Upper lobe of left lung (tissue), 6 donors: ENCODE results near the gene PLXNA4. TPM values are rescaled to one million over a fixed set of nuclear protein-coding genes. Genes with fewer than 3 reads are reported as not detected.

ENCODE experiments used
- ATAC-seq, 2 donors: fragments of 200-7000 bp; cut with Tn5 transposase; one replicate each; pipeline ENCODE4 v1.9.1; 2022; ENCODE audit warnings: mild to moderate bottlenecking in 2 of 2, moderate library complexity in 2 of 2; ENCODE audit not compliant: low FRiP score in 2 of 2
- DNase-seq, 2 donors: peaks; one replicate each; pipeline ENCODE4 v3.0.0-alpha.2; 2019 to 2020
- H3K27ac ChIP-seq, 4 donors: fragments of 200-600 bp; sonication (generic); one replicate each; pipeline ENCODE4 v1.5.1; 2016 to 2019
- H3K27me3 ChIP-seq, 4 donors: fragments of 200-600 bp; sonication (generic); one replicate each; pipeline ENCODE4 v1.5.1; 2017 to 2019
- H3K36me3 ChIP-seq, 4 donors: fragments of 200-600 bp; sonication (generic); one replicate each; pipeline ENCODE4 v1.5.1; 2016 to 2019
- H3K4me1 ChIP-seq, 4 donors: fragments of 200-600 bp; sonication (generic); one replicate each; pipeline ENCODE4 v1.5.1; 2018 to 2019
- H3K4me3 ChIP-seq, 4 donors: fragments of 200-600 bp; sonication (generic); one replicate each; pipeline ENCODE4 v1.5.1; 2017 to 2019; ENCODE audit warnings: mild to moderate bottlenecking in 2 of 4, moderate library complexity in 1 of 4
- H3K9me3 ChIP-seq, 4 donors: fragments of 200-600 bp; sonication (generic); one replicate each; pipeline ENCODE4 v1.5.1; 2018 to 2019
- CTCF ChIP-seq, 6 experiments: fragments of 450-650 bp in 4 of 6; fragments of 200-600 bp in 2 of 6; sonication (generic) in 2 of 6; IDR thresholded peaks; one replicate each; pipeline ENCODE4 v1.5.1; 2016 to 2019; ENCODE audit warnings: antibody characterized with exemption in 6 of 6
- EP300 ChIP-seq, 4 donors: sonication (generic); formaldehyde crosslinking; IDR thresholded peaks; one replicate each; pipeline ENCODE4 v1.5.1; 2017; ENCODE audit warnings: antibody characterized with exemption in 4 of 4, control low read depth in 2 of 4
- POLR2A ChIP-seq, 4 donors: fragments of 450-650 bp; IDR thresholded peaks; one replicate each; pipeline ENCODE4 v1.5.1; 2016 to 2017; ENCODE audit warnings: antibody characterized with exemption in 4 of 4, mild to moderate bottlenecking in 2 of 4
- POLR2AphosphoS5 ChIP-seq, 2 donors: sonication (generic); formaldehyde crosslinking; IDR thresholded peaks; one replicate each; pipeline ENCODE4 v1.5.1; 2017; ENCODE audit warnings: antibody characterized with exemption in 2 of 2
- WGBS, 2 donors: methylation state at CpG; one replicate each; pipeline ENCODE4 v1.1.5; 2017 to 2018; 5-methylcytosine and 5-hydroxymethylcytosine counted together
- total RNA-seq, 6 donors: library from RNA; depleted of rRNA in 4 of 6; stranded (reverse); fragments of >200 nt in 4 of 6; gene quantifications; one replicate each; pipeline versions ENCODE4 v1.1.0 to v1.2.1, GENCODE V29; 2016 to 2021
- donor health status: DM: no; HTN: no; CAD: no; lungs with moderate emphysema.
- donor health status: DM: no; HTN: yes; CAD: no; lungs with severe emphysema.

Gene PLXNA4
- total RNA-seq, 6 donors from 2014 or later: 1.1 to 5.9 (median 2.6) TPM

- Histone ChIP-seq H3K27me3 (peaks cover 0 to 29% (median 16%) of the 10 kb centered on the region in 4 donors), H3K36me3 (no peaks in the 10 kb centered on the region), H3K9me3 (no peaks in the 10 kb centered on the region), H3K4me3 (no peak overlapping the region), H3K27ac (no peak overlapping the region), H3K4me1 (peaks cover 8 to 19% (median 11%) of the 10 kb centered on the region in 4 donors)
- no peak for DNase-seq
- no peak for TF ChIP-seq CTCF (IDR thresholded peaks at IDR 0.05)
- TF ChIP-seq EP300 (IDR thresholded peaks at IDR 0.05): no peak
- TF ChIP-seq POLR2A (IDR thresholded peaks at IDR 0.05): no peak
- no peak for TF ChIP-seq POLR2AphosphoS5 (IDR thresholded peaks at IDR 0.05)
- 53 to 69% methylated on average over 2 of the region's 2 CpGs for WGBS, 2 donors
- ATAC-seq: no peak
Observed at GRCh38 chr7:132571970-132572369, 4.3 kb downstream of the PLXNA4 start.

GRCh38 chr7:132569884-132570614, 6.2 kb downstream of the PLXNA4 start:
- DNase-seq: no peak
- Histone ChIP-seq H3K4me1 (no peaks in the 10 kb centered on the region), H3K27me3 (peaks cover 0 to 13% (median 3%) of the 10 kb centered on the region in 4 donors), H3K27ac (no peak overlapping the region), H3K4me3 (no peak overlapping the region), H3K36me3 (no peaks in the 10 kb centered on the region), H3K9me3 (no peaks in the 10 kb centered on the region)
- WGBS, 2 donors: 34 to 42% methylated on average over 9 of the region's 9 CpGs
- no peak for ATAC-seq
- TF ChIP-seq CTCF (IDR thresholded peaks at IDR 0.05): no peak
- no peak for TF ChIP-seq POLR2AphosphoS5 (IDR thresholded peaks at IDR 0.05)
- no peak for TF ChIP-seq POLR2A (IDR thresholded peaks at IDR 0.05)
- no peak for TF ChIP-seq EP300 (IDR thresholded peaks at IDR 0.05)

DNA sequence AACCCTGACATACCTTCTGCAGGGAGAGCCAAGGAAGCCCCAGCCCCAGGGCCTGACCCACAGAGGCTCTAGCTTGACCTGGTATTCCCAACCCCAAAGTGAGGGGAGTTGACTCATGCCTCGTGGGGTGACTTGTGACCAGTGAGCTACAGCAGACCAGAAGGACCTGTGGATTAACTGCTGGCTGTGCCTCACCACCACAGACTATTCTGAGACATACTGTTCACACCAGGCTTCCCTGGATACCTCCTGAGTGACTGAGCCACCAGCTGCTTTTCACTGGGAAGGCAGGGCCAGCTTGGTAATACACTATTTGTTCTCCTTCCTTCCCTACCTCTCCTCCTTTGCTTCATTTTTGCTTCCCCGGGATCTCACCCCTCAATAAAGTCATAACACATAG, 7.3 kb downstream of the PLXNA4 start:
- ATAC-seq: no peak
- Histone ChIP-seq H3K4me3 (no peak overlapping the region), H3K27ac (no peak overlapping the region), H3K9me3 (no peaks in the 10 kb centered on the region), H3K36me3 (no peaks in the 10 kb centered on the region), H3K4me1 (no peaks in the 10 kb centered on the region), H3K27me3 (peaks cover 0 to 6% (median under 1%) of the 10 kb centered on the region in 4 donors)
- TF ChIP-seq CTCF (IDR thresholded peaks at IDR 0.05) (no peak), POLR2A (IDR thresholded peaks at IDR 0.05) (no peak), EP300 (IDR thresholded peaks at IDR 0.05) (no peak), POLR2AphosphoS5 (IDR thresholded peaks at IDR 0.05) (no peak)
- no peak for DNase-seq
- 78 to 83% methylated on average over 1 to 2 of the region's 2 CpGs for WGBS, 2 donors

- no peaks in the 10 kb centered on the region for H3K4me1 ChIP-seq
- TF ChIP-seq POLR2A (IDR thresholded peaks at IDR 0.05) (no peak), POLR2AphosphoS5 (IDR thresholded peaks at IDR 0.05) (no peak), EP300 (IDR thresholded peaks at IDR 0.05) (no peak), CTCF (IDR thresholded peaks at IDR 0.05) (no peak)
- no peak overlapping the region for H3K27ac ChIP-seq
- no peaks in the 10 kb centered on the region for H3K27me3 ChIP-seq
- 82 to 92% methylated on average over 5 of the region's 5 CpGs for WGBS, 2 donors
- no peak for DNase-seq
- no peak for ATAC-seq
- no peak overlapping the region for H3K4me3 ChIP-seq
- no peaks in the 10 kb centered on the region for H3K9me3 ChIP-seq
- H3K36me3 ChIP-seq: no peaks in the 10 kb centered on the region
Observed at GRCh38 chr7:132565885-132566284, 10.4 kb downstream of the PLXNA4 start.

GRCh38 chr7:132565441-132565840, 10.8 kb downstream of the PLXNA4 start:
- no peaks in the 10 kb centered on the region for H3K27me3 ChIP-seq
- TF ChIP-seq POLR2A (IDR thresholded peaks at IDR 0.05) (no peak), POLR2AphosphoS5 (IDR thresholded peaks at IDR 0.05) (no peak), EP300 (IDR thresholded peaks at IDR 0.05) (no peak), CTCF (IDR thresholded peaks at IDR 0.05) (no peak)
- no peak overlapping the region for H3K4me3 ChIP-seq
- WGBS, 2 donors: 83 to 86% methylated on average over 5 of the region's 5 CpGs
- no peaks in the 10 kb centered on the region for H3K9me3 ChIP-seq
- H3K4me1 ChIP-seq: no peaks in the 10 kb centered on the region
- H3K36me3 ChIP-seq: no peaks in the 10 kb centered on the region
- DNase-seq: no peak
- ATAC-seq: no peak
- no peak overlapping the region for H3K27ac ChIP-seq
